22Rv1 (cell line): ENCODE results near the gene ARL15.

Experiments
- H3K27ac ChIP-seq: fragments of 450-650 bp; 2 replicates; pipeline ENCODE4 v1.5.1; 2017
- CTCF ChIP-seq: fragments of 450-650 bp; IDR thresholded peaks from 2 replicates; pipeline ENCODE4 v1.5.1; 2017; ENCODE audit warnings: mild to moderate bottlenecking
- ZFX ChIP-seq: fragments of 450-650 bp; IDR thresholded peaks from 2 replicates; pipeline ENCODE4 v1.6.1; 2017; ENCODE audit warnings: antibody characterized with exemption, borderline replicate concordance

ARL15 gene

DNA sequence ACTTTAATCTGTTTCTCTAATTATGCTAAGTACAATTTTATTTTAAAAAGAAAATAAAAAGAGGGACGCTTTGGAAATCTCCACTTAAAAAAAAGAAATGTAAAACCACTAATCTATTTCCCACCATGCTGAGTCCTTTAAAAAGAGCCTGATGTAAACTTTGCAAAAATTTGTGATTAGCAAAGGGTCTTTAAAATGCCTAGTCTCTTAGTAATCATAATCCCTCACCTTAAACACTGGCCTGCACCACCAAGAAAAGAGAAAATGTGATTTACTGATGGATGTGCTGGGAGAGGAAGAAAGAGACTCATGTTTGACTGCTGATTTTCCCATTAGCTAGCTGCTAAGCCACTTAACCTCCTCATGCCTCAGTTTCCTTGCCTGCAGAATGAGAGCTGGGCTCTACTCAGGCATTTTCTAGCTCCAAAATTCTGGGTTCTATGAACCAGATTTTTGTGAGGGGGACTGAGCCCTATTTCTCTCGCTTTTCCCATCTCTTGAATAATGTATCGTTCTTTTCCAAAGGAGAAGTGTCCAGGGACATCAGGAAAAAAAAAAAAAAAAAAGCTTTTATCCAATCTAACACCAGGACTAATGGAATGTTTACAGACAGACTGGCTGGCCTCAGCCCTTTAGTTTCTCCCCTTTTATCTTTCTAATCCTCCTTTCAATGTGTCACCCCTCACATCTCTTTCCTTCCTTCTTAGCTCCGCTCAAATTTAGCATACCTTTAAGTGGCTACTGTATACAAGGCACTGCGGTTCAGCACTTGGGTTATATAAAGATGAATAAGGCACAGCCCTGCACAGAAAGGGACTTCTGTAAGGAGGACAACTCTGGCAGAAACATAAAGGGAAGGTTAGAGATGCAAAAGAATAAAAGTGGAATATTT lies 312.4 kb downstream of the ARL15 start:
- no peak for TF ChIP-seq ZFX
- no peak for TF ChIP-seq CTCF
- H3K27ac ChIP-seq: no peak overlapping the region

- TF ChIP-seq CTCF (no peak), ZFX (no peak)
Measured at GRCh38 chr5:53996008-53996407, 314.4 kb downstream of the ARL15 start.

DNA sequence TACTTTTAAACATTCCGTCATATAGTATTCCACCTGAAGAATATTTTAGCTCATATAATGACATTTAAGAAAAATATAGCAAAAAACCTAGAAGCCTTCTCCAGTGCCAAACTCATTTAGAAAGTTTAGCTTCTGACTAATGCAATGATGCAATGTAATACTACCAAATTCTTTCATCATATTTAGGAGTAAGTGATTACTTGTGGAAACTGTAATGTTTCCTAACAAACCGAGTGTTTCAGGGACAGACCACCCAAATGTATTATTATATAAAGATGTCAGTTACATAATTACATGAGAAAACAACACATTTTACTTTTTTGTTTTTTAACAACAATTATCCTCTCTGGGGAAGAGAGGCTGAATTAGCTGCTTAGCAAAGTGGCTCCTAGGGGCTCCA lies 316.2 kb downstream of the ARL15 start:
- TF ChIP-seq ZFX (no peak), CTCF (no peak)
- H3K27ac ChIP-seq: no peak overlapping the region

More at GRCh38 chr5:53996008-53996407, 314.4 kb downstream of the ARL15 start:
- no peak overlapping the region for H3K27ac ChIP-seq

DNA sequence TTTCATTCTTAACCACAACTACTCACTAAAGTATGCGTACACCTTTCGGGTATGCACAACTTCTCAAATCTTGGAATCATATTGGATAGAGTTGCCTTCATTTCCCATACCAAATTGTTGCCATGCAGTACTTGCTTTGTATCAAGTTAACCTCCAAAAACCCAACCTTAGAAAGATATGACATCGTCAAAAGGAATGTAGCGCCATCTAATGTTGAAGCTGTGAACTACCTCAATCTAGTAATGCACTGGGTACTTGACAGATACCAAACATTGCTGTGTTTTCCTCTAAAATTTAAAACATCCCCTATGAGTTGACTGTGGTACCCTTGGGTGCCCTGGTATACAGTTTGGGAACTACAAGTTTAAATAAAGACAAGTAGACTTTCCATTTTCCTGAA lies 318.4 kb downstream of the ARL15 start:
- no peak overlapping the region for H3K27ac ChIP-seq

DNA sequence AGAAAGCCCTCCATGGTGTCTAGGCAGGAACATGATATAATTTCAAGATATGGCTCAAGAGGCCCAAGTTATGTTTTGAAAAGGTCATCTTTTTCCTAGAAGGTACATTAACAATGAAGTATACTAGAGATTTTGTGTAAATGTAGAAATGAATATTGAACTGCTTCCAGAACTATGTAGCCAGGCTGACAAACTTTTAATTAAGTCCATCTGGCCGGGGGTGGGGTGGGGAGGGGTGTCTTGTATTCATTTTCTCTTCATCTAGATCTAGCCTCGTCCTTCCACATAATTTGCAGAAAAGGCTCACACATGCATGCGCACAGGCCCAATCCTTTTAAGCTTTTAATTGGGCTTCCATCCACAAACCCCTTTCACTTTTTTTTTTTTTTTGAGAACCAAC lies 323.3 kb downstream of the ARL15 start:
- TF ChIP-seq CTCF (no peak), ZFX (no peak)
- H3K27ac ChIP-seq: no peak overlapping the region

More for the DNA sequence above, 318.4 kb downstream of the ARL15 start:
- TF ChIP-seq CTCF (peak; percentile 47), ZFX (no peak)

- H3K27ac ChIP-seq: no peak overlapping the region
- TF ChIP-seq CTCF (no peak), ZFX (no peak)
Measured at GRCh38 chr5:53985796-53986195, 324.6 kb downstream of the ARL15 start.

DNA sequence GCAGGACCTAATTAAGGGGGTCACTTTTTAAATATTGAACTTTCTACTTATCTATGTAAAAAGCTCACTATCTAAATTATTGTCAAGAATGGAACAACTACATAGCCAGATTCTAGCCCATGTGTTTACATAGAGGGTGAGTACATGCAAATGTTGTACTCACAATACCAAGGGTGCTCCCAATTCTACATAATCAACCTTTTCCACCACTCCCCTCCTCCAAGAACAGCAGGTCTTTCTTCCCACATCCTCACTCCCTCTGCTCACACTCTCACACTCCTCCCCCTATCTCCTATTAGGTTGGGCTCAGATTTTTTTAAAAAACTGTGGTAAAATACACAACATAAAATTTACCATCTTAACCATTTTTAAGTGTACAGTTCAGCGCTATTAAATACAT lies 325.4 kb downstream of the ARL15 start:
- H3K27ac ChIP-seq: no peak overlapping the region
- no peak for TF ChIP-seq ZFX
- no peak for TF ChIP-seq CTCF
